Measurements from ENCODE around the gene IL9.

The IL9 gene

DNA sequence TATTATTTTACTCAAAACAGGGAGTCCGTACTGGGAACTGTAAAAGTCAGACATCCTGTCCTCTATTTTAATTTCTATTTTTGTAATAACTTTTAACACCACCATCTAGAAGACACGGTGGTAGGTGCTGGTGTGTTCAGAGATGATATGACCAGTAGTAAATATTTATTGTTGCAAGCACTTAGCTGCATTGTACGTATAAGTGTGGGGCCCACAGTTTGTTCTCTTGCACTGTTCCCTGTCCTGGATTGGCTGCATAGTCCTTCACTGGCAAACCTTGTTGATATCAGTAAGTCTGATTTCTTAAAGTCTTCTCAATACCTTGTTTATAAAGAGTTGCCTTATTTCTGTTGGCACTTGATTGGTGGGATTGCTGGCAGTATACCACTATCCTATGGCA lies 24.6 kb upstream of the IL9 start:
- TF ChIP-seq CREB1 (IDR thresholded peaks at IDR 0.05; ENCODE audit: low read depth), result no peak
- no peak for TF ChIP-seq EP300 (IDR thresholded peaks at IDR 0.05; ENCODE audit: borderline replicate concordance)
- TF ChIP-seq REST (IDR thresholded peaks at IDR 0.05; ENCODE audit: low read depth), result no peak
- no peak for TF ChIP-seq EGR1 (IDR thresholded peaks at IDR 0.05)
- TF ChIP-seq NFIC (IDR thresholded peaks at IDR 0.05), result no peak
- no peak for TF ChIP-seq FOXM1 (IDR thresholded peaks at IDR 0.05; ENCODE audit: borderline replicate concordance, low read depth)
- TF ChIP-seq TEAD4 (IDR thresholded peaks at IDR 0.05), result no peak
- no peak for TF ChIP-seq CEBPB (IDR thresholded peaks at IDR 0.05)
- no peak for TF ChIP-seq YY1 (IDR thresholded peaks at IDR 0.05; ENCODE audit: low read depth)
- TF ChIP-seq, protein P1, sequence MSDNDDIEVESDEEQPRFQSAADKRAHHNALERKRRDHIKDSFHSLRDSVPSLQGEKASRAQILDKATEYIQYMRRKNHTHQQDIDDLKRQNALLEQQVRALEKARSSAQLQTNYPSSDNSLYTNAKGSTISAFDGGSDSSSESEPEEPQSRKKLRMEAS (IDR thresholded peaks at IDR 0.05), result no peak
- no peak for TF ChIP-seq ZBTB7A (IDR thresholded peaks at IDR 0.05; ENCODE audit: low read depth)
- no peak for TF ChIP-seq RAD21 (IDR thresholded peaks at IDR 0.05; ENCODE audit: low read depth)
- TF ChIP-seq USF1 (IDR thresholded peaks at IDR 0.05), result no peak

- no peak for TF ChIP-seq YY1 (IDR thresholded peaks at IDR 0.05; ENCODE audit: low read depth)
- TF ChIP-seq EP300 (IDR thresholded peaks at IDR 0.05; ENCODE audit: borderline replicate concordance), result no peak
- no peak for TF ChIP-seq FOXM1 (IDR thresholded peaks at IDR 0.05; ENCODE audit: borderline replicate concordance, low read depth)
- TF ChIP-seq, protein P1 (IDR thresholded peaks at IDR 0.05), result no peak
Observed at GRCh38 chr5:135916638-135917263, 21.1 kb upstream of the IL9 start.

DNA sequence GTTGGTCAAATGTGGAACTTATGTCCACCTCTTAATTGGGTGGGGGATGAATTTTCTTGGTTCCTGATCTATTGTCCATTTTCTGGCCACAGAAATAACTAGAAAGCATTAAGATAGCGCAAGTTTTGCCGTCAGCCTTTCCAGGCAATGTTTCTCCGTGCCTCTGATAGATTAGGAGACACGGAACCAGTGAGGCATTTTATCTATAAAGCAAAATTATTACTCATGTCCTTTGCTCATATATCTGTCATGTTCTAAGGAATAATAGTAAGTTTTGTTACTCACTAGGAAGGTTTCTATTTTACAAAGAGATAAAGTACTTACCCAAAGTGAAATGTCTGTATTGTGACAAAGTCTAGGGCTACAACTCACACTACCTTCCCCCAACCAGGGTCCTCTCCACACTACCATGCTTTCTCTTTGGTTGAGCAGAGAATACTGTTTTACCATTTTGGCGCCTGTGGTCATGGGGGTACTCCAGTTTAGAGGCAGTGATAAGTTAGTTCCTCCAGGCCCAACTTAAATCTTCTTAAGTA lies 19.9 kb upstream of the IL9 start:
- no peak for TF ChIP-seq TCF12 (IDR thresholded peaks at IDR 0.05; ENCODE audit: low read depth)
- TF ChIP-seq RAD21 (IDR thresholded peaks at IDR 0.05; ENCODE audit: low read depth), result no peak
- TF ChIP-seq CREB1 (IDR thresholded peaks at IDR 0.05; ENCODE audit: low read depth), result no peak
- TF ChIP-seq CEBPB (IDR thresholded peaks at IDR 0.05), result no peak
- no peak for TF ChIP-seq ZBTB7A (IDR thresholded peaks at IDR 0.05; ENCODE audit: low read depth)
- no peak for TF ChIP-seq FOXM1 (IDR thresholded peaks at IDR 0.05; ENCODE audit: borderline replicate concordance, low read depth)
- no peak for TF ChIP-seq YY1 (IDR thresholded peaks at IDR 0.05; ENCODE audit: low read depth)
- no peak for TF ChIP-seq REST (IDR thresholded peaks at IDR 0.05; ENCODE audit: low read depth)
- TF ChIP-seq TEAD4 (IDR thresholded peaks at IDR 0.05), result no peak
- TF ChIP-seq NFIC (IDR thresholded peaks at IDR 0.05), result no peak
- no peak for TF ChIP-seq USF1 (IDR thresholded peaks at IDR 0.05)
- TF ChIP-seq EGR1 (IDR thresholded peaks at IDR 0.05), result no peak
- TF ChIP-seq, protein P1 (IDR thresholded peaks at IDR 0.05), result no peak
- no peak for TF ChIP-seq EP300 (IDR thresholded peaks at IDR 0.05; ENCODE audit: borderline replicate concordance)
- no peak for TF ChIP-seq TAF1 (IDR thresholded peaks at IDR 0.05; ENCODE audit: low read depth)

- TF ChIP-seq USF1 (IDR thresholded peaks at IDR 0.05) (no peak), CREB1 (IDR thresholded peaks at IDR 0.05; ENCODE audit: low read depth) (no peak), NFIC (IDR thresholded peaks at IDR 0.05) (no peak), TEAD4 (IDR thresholded peaks at IDR 0.05) (no peak), CEBPB (IDR thresholded peaks at IDR 0.05) (no peak), TAF1 (IDR thresholded peaks at IDR 0.05; ENCODE audit: low read depth) (no peak), EGR1 (IDR thresholded peaks at IDR 0.05) (no peak), FOXM1 (IDR thresholded peaks at IDR 0.05; ENCODE audit: borderline replicate concordance, low read depth) (no peak), RAD21 (IDR thresholded peaks at IDR 0.05; ENCODE audit: low read depth) (no peak)
- TF ChIP-seq, protein P1 (IDR thresholded peaks at IDR 0.05), result no peak
Observed at GRCh38 chr5:135913713-135914626, 18.3 kb upstream of the IL9 start.

Measured in Ishikawa (cell line).